NCI-H460 (cell line): ENCODE data around the gene SHC1. TPM values are rescaled to one million over a fixed set of nuclear protein-coding genes. Genes with fewer than 3 reads are reported as not detected.

ENCODE experiments used
- DNase-seq: peaks from one replicate; pipeline ENCODE4 v3.0.0-alpha.2; 2016; ENCODE audit warnings: low read depth; ENCODE audit errors: extremely low read depth
- total RNA-seq: library from RNA; depleted of rRNA; stranded (reverse); fragments of >200 nt; shearing (Covaris generic); gene quantifications from 2 replicates; pipeline ENCODE4 v1.2.3, GENCODE V29; 2014

Gene SHC1
- total RNA-seq, 1 experiment from 2014 or later: 382 TPM

DNA sequence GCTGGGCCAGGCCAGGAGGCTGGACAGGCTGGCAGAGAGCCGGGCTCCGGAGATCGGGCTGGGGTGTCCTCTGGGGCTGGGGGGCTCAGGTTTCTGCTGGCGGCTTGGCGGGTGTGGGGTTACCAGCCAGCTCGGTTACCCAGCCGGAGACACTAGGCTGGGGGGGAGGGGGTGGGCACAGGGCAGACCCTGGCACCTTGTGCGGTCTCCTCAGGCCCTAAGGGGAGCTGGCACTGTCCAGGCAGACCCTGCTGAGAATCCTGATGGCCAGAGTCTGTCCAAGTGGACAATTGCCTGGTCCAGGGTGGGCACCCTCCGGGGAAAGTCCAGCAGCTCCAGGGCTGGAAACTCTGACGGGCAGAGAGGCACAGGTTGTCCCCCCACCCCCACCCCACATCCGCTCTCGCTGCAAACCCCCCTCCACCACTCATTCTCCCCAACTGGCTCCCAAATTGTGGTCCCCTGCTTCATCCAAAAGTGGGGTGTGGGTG lies 38.7 kb upstream of the SHC1 start:
- DNase-seq: no peak

DNA sequence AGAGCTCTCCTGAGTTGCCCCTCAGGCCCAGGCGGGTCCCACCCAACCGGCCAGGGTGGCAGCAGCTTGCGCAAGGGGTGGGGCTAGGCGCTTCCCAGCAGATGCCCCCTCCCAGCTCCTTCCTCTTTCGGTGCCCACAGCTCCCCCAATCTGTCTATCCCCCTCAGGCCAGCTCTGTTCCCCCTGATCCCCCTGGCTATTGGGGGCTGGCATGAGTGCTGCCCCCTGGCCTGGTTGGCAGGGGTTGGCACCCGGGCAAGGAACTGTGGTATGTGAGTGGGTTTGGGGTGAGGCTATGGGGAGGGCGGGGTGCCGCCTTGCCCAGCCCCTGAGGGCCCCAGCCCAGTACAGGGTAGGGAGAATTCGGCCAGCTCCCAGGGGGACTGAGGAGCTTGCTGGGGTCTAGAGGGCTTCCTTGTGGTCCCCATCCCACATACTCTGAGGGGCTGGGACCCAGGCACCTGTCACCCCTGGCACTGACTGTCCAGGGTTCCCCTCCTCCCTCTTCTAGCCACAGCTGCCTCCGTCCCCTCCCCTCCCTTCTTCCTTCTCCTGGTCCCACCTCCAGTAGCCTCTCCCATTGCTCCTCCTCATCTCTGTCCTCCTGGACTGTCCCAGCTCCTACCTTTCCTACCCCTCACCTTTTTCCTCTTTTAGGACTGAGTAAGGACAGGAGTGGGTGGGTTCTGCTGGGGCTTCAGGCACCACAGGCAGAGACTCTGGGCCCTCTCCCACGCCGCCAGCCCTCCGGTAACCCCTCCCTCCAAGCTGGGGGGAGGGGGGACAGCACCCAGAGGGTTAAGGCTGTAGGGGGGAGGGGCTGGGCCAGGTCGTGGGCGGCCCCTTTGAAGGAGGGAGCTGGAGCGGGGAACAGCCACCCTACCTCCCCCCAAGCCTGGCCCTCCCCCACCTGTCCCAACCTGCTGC lies 37.7 kb upstream of the SHC1 start:
- DNase-seq: no peak

DNA sequence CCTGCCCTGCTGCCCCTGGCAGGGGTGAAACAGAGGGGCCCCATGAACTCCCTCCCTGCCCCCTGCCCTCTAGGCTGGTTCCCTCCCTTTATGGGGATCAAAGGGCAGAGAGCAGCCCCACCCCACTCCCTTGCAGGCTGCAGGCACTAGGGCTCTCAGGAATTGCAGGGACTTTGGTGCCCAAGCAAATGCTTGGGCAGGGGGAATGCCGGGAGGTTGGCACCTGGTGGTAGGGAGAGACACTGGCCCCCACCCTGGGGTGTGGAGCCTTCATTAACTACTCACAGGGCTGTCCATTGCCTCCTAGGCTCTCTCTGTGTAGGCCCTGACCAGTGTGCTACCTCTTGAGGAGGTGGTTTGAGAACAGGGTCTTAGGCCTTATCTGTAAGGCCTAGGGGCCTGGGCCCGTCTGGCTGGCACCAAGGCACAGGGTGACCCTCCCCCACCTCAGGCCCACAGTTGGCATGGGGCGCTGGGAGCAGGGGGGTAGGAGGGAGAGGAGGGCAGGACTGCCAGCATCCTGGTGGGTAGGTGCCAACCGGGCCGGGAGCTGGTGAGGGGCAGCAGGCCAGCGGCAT lies 36.8 kb upstream of the SHC1 start:
- no peak for DNase-seq

GRCh38 chr1:155006601-155007101 lies 36.1 kb upstream of the SHC1 start:
- DNase-seq: no peak

DNA sequence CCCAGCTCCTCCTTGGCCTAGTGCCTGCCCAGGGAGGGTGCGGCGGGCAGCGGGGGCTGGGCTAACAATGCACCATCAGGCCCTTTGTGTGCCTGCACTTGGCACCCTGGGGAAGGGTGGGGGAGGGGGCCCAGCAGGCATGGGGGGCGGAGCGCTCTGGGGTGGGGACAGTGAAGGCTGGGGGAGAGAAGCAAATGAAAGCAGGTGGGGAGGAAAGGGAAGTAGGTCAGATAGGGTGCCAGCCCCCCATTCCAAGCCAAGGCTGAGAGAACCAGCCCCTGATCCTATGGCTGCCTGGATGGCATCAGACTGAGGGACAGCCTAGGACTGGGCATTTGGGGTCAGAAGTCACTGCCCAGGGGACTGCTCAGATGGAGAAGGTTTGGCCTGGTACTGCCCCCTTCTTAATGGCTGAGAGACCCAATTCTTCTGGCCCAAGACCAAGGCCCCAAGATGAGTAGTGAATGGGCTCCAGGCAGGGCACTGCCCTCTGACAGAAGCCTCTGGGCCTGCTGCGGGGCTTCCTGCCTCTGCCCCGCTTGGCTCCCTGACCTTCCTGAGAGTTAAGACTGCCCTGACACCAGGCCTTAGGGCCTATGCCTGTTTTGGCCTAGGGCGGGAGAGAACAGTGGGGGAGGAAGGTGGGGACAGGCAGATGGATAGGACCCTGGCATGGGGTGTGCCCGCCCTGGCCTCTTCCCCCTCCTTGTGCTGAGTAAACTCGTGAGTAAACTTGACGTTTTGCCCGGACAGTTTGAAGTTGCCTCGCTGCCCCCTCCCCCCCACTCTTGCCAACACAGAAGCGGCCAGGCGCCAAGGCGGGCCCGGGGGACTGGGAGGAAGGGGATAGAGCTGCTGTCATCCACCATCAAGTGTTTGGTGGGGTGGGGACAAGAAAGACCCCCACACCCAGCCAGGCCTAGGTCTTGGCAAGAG lies 34.8 kb upstream of the SHC1 start:
- DNase-seq: peak; percentile 53

GRCh38 chr1:155004352-155005075 lies 34.0 kb upstream of the SHC1 start:
- peak; percentile 74 for DNase-seq

DNA sequence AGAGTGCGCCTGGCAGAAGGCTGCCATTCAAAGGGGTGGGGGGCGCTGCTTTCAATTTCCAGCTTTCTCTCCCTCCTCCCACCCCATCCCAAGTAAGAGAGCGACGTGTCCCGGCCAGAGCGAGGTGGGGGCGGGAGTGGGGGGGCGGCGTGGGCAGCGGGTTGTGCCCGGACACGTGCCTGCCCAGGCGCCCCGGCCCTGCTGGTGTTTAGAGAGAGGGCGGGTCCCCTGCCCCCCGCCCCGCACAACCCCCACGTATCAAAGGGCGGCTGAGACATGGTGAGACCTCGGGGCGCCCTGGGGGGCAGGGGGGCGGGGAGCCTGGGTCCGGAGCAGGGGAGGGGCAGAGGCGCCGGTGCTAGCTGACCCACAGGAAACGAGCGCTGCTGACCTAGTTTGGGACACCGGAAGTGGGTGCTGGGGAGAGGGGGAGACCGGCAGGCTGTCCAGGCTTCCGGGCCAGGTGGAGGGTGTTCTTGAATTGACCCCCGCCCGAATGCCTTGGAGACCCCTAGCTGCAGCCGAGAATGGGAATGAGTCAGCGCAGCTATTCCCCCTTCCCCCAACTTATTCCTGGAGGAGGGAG lies 33.3 kb upstream of the SHC1 start:
- peak; percentile 88 for DNase-seq

DNA sequence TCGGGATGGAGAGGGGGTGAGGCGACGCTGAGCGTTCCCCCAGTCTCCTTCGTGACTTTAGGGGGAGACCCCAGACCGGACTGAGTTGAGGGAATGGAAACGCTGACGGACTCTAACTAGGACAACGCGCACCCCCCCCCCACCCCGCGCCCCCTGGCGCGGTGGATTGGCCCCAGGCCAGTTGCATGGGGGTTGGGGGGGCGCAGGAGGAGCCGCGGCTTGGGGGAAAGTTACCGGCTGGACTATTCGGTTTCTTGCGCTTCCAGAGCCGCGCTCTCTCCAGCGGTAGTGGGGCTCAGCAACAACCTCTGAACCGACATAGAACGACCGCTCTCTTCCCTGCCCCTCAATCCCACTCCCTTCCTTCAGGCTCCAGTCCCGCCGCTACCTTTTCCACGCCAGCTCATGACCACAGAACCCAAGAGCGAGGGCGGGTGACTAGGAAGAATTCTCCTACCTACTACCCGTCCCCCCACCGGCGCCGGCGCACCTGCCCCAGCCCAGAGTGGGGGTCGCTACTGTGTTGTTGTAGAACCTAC lies 32.7 kb upstream of the SHC1 start:
- peak; percentile 39 for DNase-seq

- peak; percentile 33 for DNase-seq
These were observed 32.1 kb upstream of the SHC1 start, which contains the start of gene ZBTB7B for GRCh38 chr1:155002464-155003226. TSS of gene ZBTB7B (plus strand) at chr1:155002802. CDS start at chr1:155014661, 11,859 bp downstream.

DNA sequence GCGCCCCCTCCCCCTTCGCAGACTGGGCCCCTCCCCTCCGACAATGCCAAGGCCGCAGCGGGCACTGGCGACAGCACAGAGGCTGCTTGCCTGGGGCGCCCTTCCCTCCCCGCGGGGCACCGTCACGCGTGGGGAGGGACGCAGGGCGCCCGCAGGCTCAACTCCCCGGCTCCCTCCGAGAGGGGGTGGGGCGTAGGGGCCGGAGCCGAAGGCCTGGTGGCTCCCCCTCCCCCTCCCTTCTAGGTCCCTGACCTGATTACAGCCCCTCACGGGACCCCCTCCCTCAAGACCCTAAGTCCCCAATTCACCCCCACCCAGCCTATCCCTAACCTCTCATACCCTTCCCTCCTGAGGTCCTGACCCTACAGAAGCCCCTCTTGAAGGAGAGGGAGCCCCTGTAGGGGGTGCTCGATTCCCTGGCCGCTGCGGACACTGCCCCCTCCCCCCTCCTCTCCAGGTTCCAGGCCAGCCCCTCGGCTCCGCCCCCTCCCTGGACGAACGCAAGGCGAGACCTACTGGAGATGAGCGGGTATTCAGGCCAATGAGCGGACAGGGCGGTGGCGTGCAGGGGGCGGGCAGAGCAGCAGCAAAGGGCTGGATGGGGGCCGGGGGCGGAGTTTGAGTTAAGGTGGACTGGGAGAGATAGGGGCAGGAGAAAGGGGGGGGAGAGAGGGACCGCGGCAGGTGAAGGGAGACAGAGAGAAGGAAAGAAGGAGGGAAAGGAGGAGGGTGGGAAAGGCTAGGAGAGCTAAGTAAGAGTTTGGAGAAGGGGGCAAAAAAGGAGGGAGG lies 31.3 kb upstream of the SHC1 start:
- peak; percentile 100 for DNase-seq

DNA sequence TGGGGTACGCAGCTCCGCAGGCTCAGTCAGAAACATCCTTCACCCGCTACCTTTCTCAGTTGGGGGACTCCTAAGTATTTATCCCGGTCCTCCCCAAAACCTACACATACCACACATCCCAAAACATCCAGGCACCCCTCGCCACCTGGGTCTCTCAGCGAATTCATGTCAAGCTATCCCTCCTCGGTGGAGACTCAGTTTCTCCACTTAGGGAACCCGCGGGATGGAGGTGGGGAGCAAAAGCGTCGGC lies 30.8 kb upstream of the SHC1 start:
- no peak for DNase-seq

GRCh38 chr1:155000726-155001424 lies 30.3 kb upstream of the SHC1 start:
- DNase-seq: peak; percentile 92

GRCh38 chr1:155000411-155000725 lies 29.8 kb upstream of the SHC1 start:
- no peak for DNase-seq

DNA sequence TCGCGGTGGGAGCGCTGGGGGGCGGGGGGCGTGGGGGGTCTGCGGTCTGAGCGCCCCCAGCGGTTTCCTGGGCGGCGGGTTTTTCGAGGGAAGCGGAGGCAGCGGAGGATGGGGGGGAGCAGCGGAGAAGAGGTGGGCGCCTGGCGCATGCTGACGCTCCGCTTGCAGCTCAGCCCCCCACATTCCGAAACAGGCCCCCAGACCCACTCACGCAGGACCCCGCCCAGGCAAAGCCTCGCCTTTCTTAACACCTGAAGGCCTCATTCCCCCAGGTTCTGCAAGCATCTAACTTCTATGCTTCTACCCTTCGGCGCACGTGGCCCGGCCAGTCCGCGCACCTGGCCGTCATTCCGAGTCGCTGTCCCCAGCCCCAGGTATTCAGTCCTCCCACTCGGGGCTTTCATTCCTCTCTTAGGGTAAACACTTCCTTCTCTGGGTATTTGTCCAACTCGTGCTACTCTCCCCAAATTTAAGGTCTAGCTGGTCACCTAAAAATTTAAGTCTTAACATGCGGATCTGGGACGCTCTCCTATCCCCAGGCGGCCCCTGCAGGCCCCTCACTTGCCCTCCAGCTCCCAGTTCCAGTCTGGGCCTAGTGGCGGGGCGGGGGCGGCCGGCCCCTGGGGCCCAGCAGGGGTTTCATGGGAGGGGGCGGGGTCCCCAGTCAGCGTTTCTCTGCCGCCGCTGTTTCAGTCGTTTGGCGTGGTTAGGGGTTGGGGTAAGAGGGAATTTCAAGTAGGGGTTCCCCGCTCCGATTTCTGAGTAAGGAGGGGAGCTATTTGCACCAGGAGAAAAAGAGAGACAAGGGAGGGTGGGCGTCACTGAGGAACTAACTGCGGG lies 29.2 kb upstream of the SHC1 start:
- no peak for DNase-seq

DNA sequence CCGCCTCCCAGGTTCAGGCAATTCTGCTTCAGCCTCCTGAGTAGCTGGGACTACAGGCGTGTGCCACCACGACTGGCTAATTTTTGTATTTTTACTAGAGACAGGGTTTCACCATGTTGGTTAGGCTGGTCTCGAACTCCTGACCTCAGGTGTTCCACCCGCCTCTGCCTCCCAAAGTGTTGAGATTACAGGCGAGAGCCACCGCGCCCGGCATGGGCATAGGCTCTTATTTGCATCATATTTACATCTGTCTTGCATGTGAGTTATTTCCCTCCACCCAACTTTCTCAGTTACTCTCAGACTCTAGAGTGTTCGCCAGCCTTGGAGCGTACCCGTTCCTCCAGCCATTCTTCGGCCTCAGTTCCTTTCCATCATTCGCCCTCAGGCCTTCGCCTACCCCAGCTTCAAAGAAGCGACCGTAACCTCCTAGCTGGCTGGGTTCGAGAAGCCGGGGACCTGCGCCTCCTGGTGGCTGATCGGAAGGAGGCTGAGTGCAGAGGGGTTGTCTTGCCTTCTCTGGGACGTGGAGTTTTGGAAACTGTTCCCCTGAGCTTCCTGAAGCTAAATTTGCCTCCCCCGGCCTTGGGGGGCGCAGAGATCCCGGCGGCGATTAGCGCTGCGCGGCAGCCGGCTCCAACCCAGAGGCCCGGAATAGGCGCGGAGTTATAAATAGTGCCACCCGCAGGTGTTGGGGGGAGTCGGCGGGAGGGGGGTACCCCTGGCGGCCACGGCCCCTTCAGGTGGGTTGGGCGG lies 28.4 kb upstream of the SHC1 start:
- peak; percentile 77 for DNase-seq

- no peak for DNase-seq
These were observed 27.7 kb upstream of the SHC1 start for GRCh38 chr1:154998201-154998780.
